ENCODE data around the gene PIK3C2B. TPM values are rescaled to one million over a fixed set of nuclear protein-coding genes. Genes with fewer than 3 reads are reported as not detected.

The PIK3C2B gene
- total RNA-seq, 1 experiment from 2014 or later: 24.7 TPM

- H3K27ac Mint-ChIP-seq (ENCODE audit: unreplicated experiment): no peak overlapping the region
- no peaks in the 10 kb centered on the region for H3K27me3 ChIP-seq (replicated peaks; ENCODE audit: control insufficient read depth, insufficient read depth, low read length)
- intact Hi-C loops (cut with micrococcal nuclease; ENCODE audit: unreplicated experiment): no loop called here
- H3K4me3 ChIP-seq (ENCODE audit: low read depth, low read length): no peak overlapping the region
- H3K36me3 Mint-ChIP-seq (ENCODE audit: insufficient read depth, unreplicated experiment): peaks cover 67% of the 10 kb centered on the region
- no peak for TF ChIP-seq CTCF (IDR thresholded peaks at IDR 0.05; ENCODE audit: insufficient read depth in 1 of 2, low read depth in 1 of 2, low read length in 1 of 2, severe bottlenecking in 1 of 2, unreplicated experiment in 1 of 2)
- H3K9me3 ChIP-seq: no peaks in the 10 kb centered on the region
- peaks cover 2% of the 10 kb centered on the region for H3K36me3 ChIP-seq (ENCODE audit: control insufficient read depth, insufficient read depth, low read length)
- no TSS peak for BruUV-seq (replicated peaks)
- H3K4me3 Mint-ChIP-seq (ENCODE audit: unreplicated experiment): no peak overlapping the region
- H3K27me3 Mint-ChIP-seq (ENCODE audit: insufficient read depth, unreplicated experiment): no peaks in the 10 kb centered on the region
- ChIA-PET CTCF (interaction anchor here (0.7 kb wide), 2 partner anchors 101 to 608 kb away, joined by 3 to 8 read pairs; no protein-coding TSS in a partner anchor), POLR2A (no interaction called here)
- no peaks in the 10 kb centered on the region for H3K4me1 Mint-ChIP-seq (ENCODE audit: low read depth, unreplicated experiment)
- no peak for DNase-seq
- no peaks in the 10 kb centered on the region for H3K4me1 ChIP-seq
- no peaks in the 10 kb centered on the region for H3K9me3 Mint-ChIP-seq (ENCODE audit: unreplicated experiment)
Measured at GRCh38 chr1:204532832-204533231, 38.2 kb upstream of the PIK3C2B start.

- POLR2A ChIA-PET: no interaction called here
Measured at GRCh38 chr1:204530932-204531331, 36.3 kb upstream of the PIK3C2B start.

GRCh38 chr1:204529371-204529895 lies 34.8 kb upstream of the PIK3C2B start:
- POLR2A ChIA-PET: no interaction called here
- Mint-ChIP-seq H3K4me1 (ENCODE audit: low read depth, unreplicated experiment) (peaks cover 5% of the 10 kb centered on the region), H3K36me3 (ENCODE audit: insufficient read depth, unreplicated experiment) (peaks cover 72% of the 10 kb centered on the region), H3K27me3 (ENCODE audit: insufficient read depth, unreplicated experiment) (no peaks in the 10 kb centered on the region), H3K9me3 (ENCODE audit: unreplicated experiment) (no peaks in the 10 kb centered on the region), H3K27ac (ENCODE audit: unreplicated experiment) (no peak overlapping the region), H3K4me3 (ENCODE audit: unreplicated experiment) (no peak overlapping the region)
- CTCF ChIA-PET: interaction anchor here (0.8 kb wide), 1 partner anchor 278 kb away, joined by 3 read pairs; no protein-coding TSS in a partner anchor
- Histone ChIP-seq H3K4me3 (ENCODE audit: low read depth, low read length) (no peak overlapping the region), H3K36me3 (ENCODE audit: control insufficient read depth, insufficient read depth, low read length) (peaks cover 2% of the 10 kb centered on the region), H3K27me3 (replicated peaks; ENCODE audit: control insufficient read depth, insufficient read depth, low read length) (no peaks in the 10 kb centered on the region), H3K4me1 (0 out of 2 replicates have a peak, but pooled peaks cover 1% of the 10 kb centered on the region), H3K9me3 (no peaks in the 10 kb centered on the region)
- no TSS peak for BruUV-seq (replicated peaks)
- DNase-seq: no peak
- intact Hi-C loops (cut with micrococcal nuclease; ENCODE audit: unreplicated experiment): no loop called here
- peak in 1 of 2 experiments; percentile 33 for TF ChIP-seq CTCF (IDR thresholded peaks at IDR 0.05; ENCODE audit: insufficient read depth in 1 of 2, low read depth in 1 of 2, low read length in 1 of 2, severe bottlenecking in 1 of 2, unreplicated experiment in 1 of 2)

More at GRCh38 chr1:204530932-204531331, 36.3 kb upstream of the PIK3C2B start:
- H3K36me3 Mint-ChIP-seq (ENCODE audit: insufficient read depth, unreplicated experiment): peaks cover 70% of the 10 kb centered on the region
- H3K9me3 Mint-ChIP-seq (ENCODE audit: unreplicated experiment): no peaks in the 10 kb centered on the region
- Histone ChIP-seq H3K4me1 (no peaks in the 10 kb centered on the region), H3K27me3 (replicated peaks; ENCODE audit: control insufficient read depth, insufficient read depth, low read length) (no peaks in the 10 kb centered on the region), H3K9me3 (no peaks in the 10 kb centered on the region), H3K4me3 (ENCODE audit: low read depth, low read length) (no peak overlapping the region), H3K36me3 (ENCODE audit: control insufficient read depth, insufficient read depth, low read length) (peaks cover 2% of the 10 kb centered on the region)
- H3K27ac Mint-ChIP-seq (ENCODE audit: unreplicated experiment): no peak overlapping the region
- H3K4me1 Mint-ChIP-seq (ENCODE audit: low read depth, unreplicated experiment): no peaks in the 10 kb centered on the region
- no peak for DNase-seq
- TF ChIP-seq CTCF (IDR thresholded peaks at IDR 0.05; ENCODE audit: insufficient read depth in 1 of 2, low read depth in 1 of 2, low read length in 1 of 2, severe bottlenecking in 1 of 2, unreplicated experiment in 1 of 2): no peak
- H3K4me3 Mint-ChIP-seq (ENCODE audit: unreplicated experiment): no peak overlapping the region
- CTCF ChIA-PET: interaction anchor here (0.6 to 0.7 kb wide), 3 partner anchors 52 to 556 kb away, joined by 3 to 6 read pairs (median 3); no protein-coding TSS in a partner anchor
- BruUV-seq (replicated peaks): no TSS peak
- intact Hi-C loops (cut with micrococcal nuclease; ENCODE audit: unreplicated experiment): no loop called here
- no peaks in the 10 kb centered on the region for H3K27me3 Mint-ChIP-seq (ENCODE audit: insufficient read depth, unreplicated experiment)
